ENCODE results near the gene SDC4. TPM values are rescaled to one million over a fixed set of nuclear protein-coding genes. Genes with fewer than 3 reads are reported as not detected.

The SDC4 gene
- total and polyA plus RNA-seq, 9 of the 15 experiments (the other 6 are each of a cell fraction or from before 2014, with no cell fraction given), result 2.1 to 10.7 (median 6.3) TPM

DNA sequence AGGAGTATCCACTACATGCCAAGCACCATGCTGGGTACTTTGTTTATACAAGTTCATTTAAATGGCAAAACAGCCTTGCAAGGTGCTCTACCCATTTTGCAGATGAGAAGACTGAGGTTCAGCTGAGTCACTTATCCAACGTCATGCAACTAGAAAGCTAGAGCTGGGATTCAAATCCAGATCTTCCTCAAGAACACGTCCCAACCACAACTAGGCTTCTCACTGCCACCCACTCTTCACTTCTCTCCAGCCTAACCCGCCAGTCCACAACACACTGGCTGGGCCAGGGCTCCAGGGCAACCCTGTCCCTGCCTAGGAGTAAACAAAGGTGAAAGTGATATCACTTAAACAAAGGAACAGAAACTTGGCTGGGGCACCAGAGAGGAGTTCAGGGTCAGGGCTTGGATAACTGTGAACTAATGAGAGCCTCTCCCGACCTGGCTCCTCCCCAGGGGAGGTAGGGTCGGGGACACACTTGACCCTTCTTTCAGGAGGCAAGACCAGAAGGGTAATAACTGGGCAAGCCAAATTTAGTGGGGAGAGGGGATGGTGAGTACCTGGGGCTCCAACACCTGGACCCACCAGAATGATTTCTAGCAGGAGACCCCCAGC, 7.9 kb downstream of the SDC4 start (continued):
- TF ChIP-seq, protein P1, sequence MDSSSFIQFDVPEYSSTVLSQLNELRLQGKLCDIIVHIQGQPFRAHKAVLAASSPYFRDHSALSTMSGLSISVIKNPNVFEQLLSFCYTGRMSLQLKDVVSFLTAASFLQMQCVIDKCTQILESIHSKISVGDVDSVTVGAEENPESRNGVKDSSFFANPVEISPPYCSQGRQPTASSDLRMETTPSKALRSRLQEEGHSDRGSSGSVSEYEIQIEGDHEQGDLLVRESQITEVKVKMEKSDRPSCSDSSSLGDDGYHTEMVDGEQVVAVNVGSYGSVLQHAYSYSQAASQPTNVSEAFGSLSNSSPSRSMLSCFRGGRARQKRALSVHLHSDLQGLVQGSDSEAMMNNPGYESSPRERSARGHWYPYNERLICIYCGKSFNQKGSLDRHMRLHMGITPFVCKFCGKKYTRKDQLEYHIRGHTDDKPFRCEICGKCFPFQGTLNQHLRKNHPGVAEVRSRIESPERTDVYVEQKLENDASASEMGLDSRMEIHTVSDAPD (CRISPR knock-in tag; IDR thresholded peaks at IDR 0.05), result no peak
- TF ChIP-seq, protein P2, sequence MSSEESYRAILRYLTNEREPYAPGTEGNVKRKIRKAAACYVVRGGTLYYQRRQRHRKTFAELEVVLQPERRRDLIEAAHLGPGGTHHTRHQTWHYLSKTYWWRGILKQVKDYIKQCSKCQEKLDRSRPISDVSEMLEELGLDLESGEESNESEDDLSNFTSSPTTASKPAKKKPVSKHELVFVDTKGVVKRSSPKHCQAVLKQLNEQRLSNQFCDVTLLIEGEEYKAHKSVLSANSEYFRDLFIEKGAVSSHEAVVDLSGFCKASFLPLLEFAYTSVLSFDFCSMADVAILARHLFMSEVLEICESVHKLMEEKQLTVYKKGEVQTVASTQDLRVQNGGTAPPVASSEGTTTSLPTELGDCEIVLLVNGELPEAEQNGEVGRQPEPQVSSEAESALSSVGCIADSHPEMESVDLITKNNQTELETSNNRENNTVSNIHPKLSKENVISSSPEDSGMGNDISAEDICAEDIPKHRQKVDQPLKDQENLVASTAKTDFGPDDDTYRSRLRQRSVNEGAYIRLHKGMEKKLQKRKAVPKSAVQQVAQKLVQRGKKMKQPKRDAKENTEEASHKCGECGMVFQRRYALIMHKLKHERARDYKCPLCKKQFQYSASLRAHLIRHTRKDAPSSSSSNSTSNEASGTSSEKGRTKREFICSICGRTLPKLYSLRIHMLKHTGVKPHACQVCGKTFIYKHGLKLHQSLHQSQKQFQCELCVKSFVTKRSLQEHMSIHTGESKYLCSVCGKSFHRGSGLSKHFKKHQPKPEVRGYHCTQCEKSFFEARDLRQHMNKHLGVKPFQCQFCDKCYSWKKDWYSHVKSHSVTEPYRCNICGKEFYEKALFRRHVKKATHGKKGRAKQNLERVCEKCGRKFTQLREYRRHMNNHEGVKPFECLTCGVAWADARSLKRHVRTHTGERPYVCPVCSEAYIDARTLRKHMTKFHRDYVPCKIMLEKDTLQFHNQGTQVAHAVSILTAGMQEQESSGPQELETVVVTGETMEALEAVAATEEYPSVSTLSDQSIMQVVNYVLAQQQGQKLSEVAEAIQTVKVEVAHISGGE (CRISPR knock-in tag; IDR thresholded peaks at IDR 0.05), result no peak
- TF ChIP-seq BHLHE40 (IDR thresholded peaks at IDR 0.05; ENCODE audit: low read length) (no peak), RBBP5 (IDR thresholded peaks at IDR 0.05; ENCODE audit: borderline replicate concordance, insufficient read depth, low read length, poor library complexity, severe bottlenecking) (no peak), HDAC2 (IDR thresholded peaks at IDR 0.05) (peak; percentile 83), BCOR (IDR thresholded peaks at IDR 0.05) (peak; percentile 99), ZBTB8A (IDR thresholded peaks at IDR 0.05; ENCODE audit: partially characterized antibody) (no peak), KDM1A (IDR thresholded peaks at IDR 0.05) (peak; percentile 93 to 94), ZNF316 (IDR thresholded peaks at IDR 0.05) (peak; percentile 34; the same call in 1 of the 2 replicates), CHD4 (IDR thresholded peaks at IDR 0.05; ENCODE audit: insufficient read depth, insufficient replicate concordance, low read depth, low read length, poor library complexity, severe bottlenecking) (peak; percentile 90), ZNF143 (CRISPR knock-in tag; IDR thresholded peaks at IDR 0.05) (no peak), ELF1 (tag; IDR thresholded peaks at IDR 0.05) (no peak), NFE2 (IDR thresholded peaks at IDR 0.05; ENCODE audit: low read depth) (peak; percentile 88), MAFK (IDR thresholded peaks at IDR 0.05; ENCODE audit: low read length) (no peak), MEF2D (tag; conservative IDR thresholded peaks at IDR 0.05; ENCODE audit: low read depth) (no peak), ZFP30 (CRISPR knock-in tag; IDR thresholded peaks at IDR 0.05; ENCODE audit: borderline replicate concordance) (no peak), SMAD2 (IDR thresholded peaks at IDR 0.05; ENCODE audit: low read depth, low read length) (no peak), RBM25 (IDR thresholded peaks at IDR 0.05; ENCODE audit: low read depth, low read length, severe bottlenecking) (peak; percentile 97), ZNF12 (CRISPR knock-in tag; IDR thresholded peaks at IDR 0.05) (no peak), POLR2B (IDR thresholded peaks at IDR 0.05; ENCODE audit: low read depth, partially characterized antibody) (no peak), NFE2L1 (tag; IDR thresholded peaks at IDR 0.05; ENCODE audit: borderline replicate concordance, low read depth) (peak; percentile 29; the same call in 1 of the 2 replicates)

Measured in K562 (cell line).